Aorta (tissue), 5 donors: ENCODE measurements around the gene TMEM45B. TPM values are rescaled to one million over a fixed set of nuclear protein-coding genes. Genes with fewer than 3 reads are reported as not detected.
"Not testable (repeated sequence)": the region's sequence is repeated elsewhere in the genome, so short reads cannot be mapped to it uniquely, and the experiment has no call there.

Source experiments
- ATAC-seq: fragments of 200-7000 bp; cut with Tn5 transposase; one replicate; pipeline ENCODE4 v1.9.1; 2022; ENCODE audit warnings: moderate library complexity; ENCODE audit not compliant: low FRiP score
- DNase-seq, 2 donors: peaks; one replicate each; pipeline ENCODE4 v3.0.0-alpha.2; 2020
- H3K27ac ChIP-seq, 2 donors: one replicate each; pipeline ENCODE4 v1.5.1; 2013; ENCODE audit warnings: low read length in 2 of 2, mild to moderate bottlenecking in 2 of 2, moderate library complexity in 2 of 2, control low read depth in 1 of 2, inconsistent platforms in 1 of 2, low read depth in 1 of 2
- H3K27me3 ChIP-seq, 2 donors: one replicate each; pipeline ENCODE4 v1.6.1; 2013; ENCODE audit warnings: control low read depth in 1 of 2, low read length in 1 of 2, mild to moderate bottlenecking in 1 of 2, moderate library complexity in 1 of 2; ENCODE audit not compliant: insufficient read depth in 2 of 2, control insufficient read depth in 1 of 2
- H3K36me3 ChIP-seq, 2 donors: one replicate each; pipeline ENCODE4 v1.6.1; 2013; ENCODE audit warnings: control low read depth in 1 of 2, low read length in 1 of 2, mild to moderate bottlenecking in 1 of 2; ENCODE audit not compliant: insufficient read depth in 2 of 2, control insufficient read depth in 1 of 2
- H3K4me1 ChIP-seq, 2 donors: one replicate each; pipeline ENCODE4 v1.6.1; 2013; ENCODE audit warnings: low read length in 2 of 2, control low read depth in 1 of 2, mild to moderate bottlenecking in 1 of 2, moderate library complexity in 1 of 2; ENCODE audit not compliant: insufficient read depth in 2 of 2, control insufficient read depth in 1 of 2
- H3K4me3 ChIP-seq, 2 donors: one replicate each; pipeline ENCODE4 v1.5.1; 2013; ENCODE audit warnings: low read length in 2 of 2, control low read depth in 1 of 2, mild to moderate bottlenecking in 1 of 2
- H3K9me3 ChIP-seq: one replicate; pipeline ENCODE4 v1.6.1; 2013; ENCODE audit warnings: mild to moderate bottlenecking, low read length; ENCODE audit not compliant: control insufficient read depth
- WGBS, 2 donors: extraction: QIAGEN DNeasy Blood & Tissue Kit; methylation state at CpG; one replicate each; pipeline ENCODE4 v1.1.7; 2013; 5-methylcytosine and 5-hydroxymethylcytosine counted together
- intact Hi-C, 2 donors: fragments of 100-400 bp; cut with DNase I; formaldehyde crosslinking; loops; one replicate each; pipeline versions ENCODE4 v1.14.2 to v1.15.0; 2022
- long read RNA-seq, 2 donors: library from polyadenylated mRNA; unstranded; transcript quantifications; one replicate each; pipeline ENCODE4 v2.0.0, GENCODE V29; 2020 to 2021
- polyA plus RNA-seq, 2 donors: library from polyadenylated mRNA; stranded (reverse); fragments of 200-250 nt; gene quantifications; one replicate each; pipeline ENCODE4 v1.2.3, GENCODE V29; 2013
- total RNA-seq, 2 donors: library from RNA; stranded (reverse); fragmentation: NEBNext Ultra II Directional; extraction: Animal tissue kit (Norgen Biotek cat#: 25700); gene quantifications; one replicate each; pipeline ENCODE4 v1.2.1, GENCODE V29; 2021
- donor health status: healthy with polysubstance abuse.
- donor health status: Bipolar disorder and iron deficiency.
- donor health status: DM: no; HTN: no; CAD: no.
- donor health status: DM: no; HTN: no; CAD: no.
- donor health status: DM: yes; HTN: yes; CAD: no.

TMEM45B gene
- total RNA-seq (under 1 TPM; 0.19 to 0.72 TPM), polyA plus RNA-seq (10 to 100 TPM in 1 of 2 donors, not detected in 1; 10.0 TPM)
- long read RNA-seq, donor 1 = 0 reads
- long read RNA-seq, donor 2, partial matches to known transcripts = 0 of 1 reads
- long read RNA-seq, donor 2, other reads (novel, unspliced or antisense) = 1 of 1 reads

DNA sequence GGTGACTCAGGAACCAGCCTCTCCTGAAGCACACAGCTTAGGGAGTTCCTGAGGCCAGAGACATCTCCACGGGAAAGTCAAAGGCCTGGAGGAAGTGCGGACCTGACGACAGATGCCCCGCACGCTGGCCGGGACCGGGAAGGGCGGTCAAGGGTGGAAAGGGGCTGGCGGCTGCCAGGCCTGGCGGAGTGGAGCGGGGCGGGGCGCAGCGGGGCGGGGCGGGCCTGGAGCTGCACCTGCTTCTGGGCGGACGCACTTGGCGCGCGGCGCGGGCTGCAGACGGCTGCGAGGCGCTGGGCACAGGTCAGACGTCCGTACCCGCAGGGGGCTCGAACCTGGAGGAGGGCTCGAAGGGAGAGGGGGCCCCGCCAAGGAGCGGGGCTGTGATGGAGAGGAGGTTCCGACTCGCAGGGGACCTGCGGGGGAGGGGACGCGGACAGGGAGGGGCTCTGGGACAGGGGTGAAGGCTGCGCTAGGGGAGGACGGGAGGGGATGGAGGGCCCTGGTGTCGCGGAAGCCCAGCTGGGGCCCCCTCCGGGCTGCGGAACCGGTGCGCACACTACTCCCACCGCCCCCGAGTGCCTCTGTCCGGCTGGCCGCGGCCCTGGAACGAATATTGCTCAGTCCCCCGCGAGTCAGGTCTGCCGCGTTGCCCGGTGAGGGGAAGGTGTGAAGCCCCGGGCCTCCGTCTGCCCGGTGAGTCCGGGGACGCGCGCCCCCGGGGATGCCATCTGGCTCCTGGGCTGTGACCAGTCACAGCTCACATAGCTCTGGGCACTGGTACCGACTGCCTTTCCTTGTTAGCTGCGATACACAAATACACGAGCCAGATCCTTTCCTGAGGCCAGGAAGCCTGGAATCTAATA lies at the start of gene TMEM45B:
Gene TMEM45B, plus strand, starts transcription at position 253 of the 866 bp plus-strand sequence. CDS start 36,635 bp downstream, outside the sequence.
- H3K27me3 ChIP-seq = no peaks in the 10 kb centered on the region
- H3K4me3 ChIP-seq = no peak within 1 kb of the TSS
- ATAC-seq = no peak
- no peaks in the 10 kb centered on the region for H3K4me1 ChIP-seq
- H3K36me3 ChIP-seq = no peaks in the 10 kb centered on the region
- DNase-seq = no peak
- peaks cover 1% of the 10 kb centered on the region for H3K9me3 ChIP-seq
- no peak within 1 kb of the TSS for H3K27ac ChIP-seq
- intact Hi-C loops = no loop called here
- 1 to 2% methylated on average over 40 to 68 of the region's 68 CpGs for WGBS, 2 donors

- intact Hi-C loops = no loop called here
- no peak overlapping the region for H3K27ac ChIP-seq
- no peak for DNase-seq
- peaks cover 9% of the 10 kb centered on the region for H3K9me3 ChIP-seq
- H3K36me3 ChIP-seq = no peaks in the 10 kb centered on the region
- 13 to 14% methylated on average over 7 of the region's 7 CpGs for WGBS, 2 donors
- no peak overlapping the region for H3K4me3 ChIP-seq
- H3K27me3 ChIP-seq = no peaks in the 10 kb centered on the region
- ATAC-seq = no peak
- no peaks in the 10 kb centered on the region for H3K4me1 ChIP-seq
These were observed 48.6 kb upstream of the TMEM45B start for GRCh38 chr11:129766898-129767604.

DNA sequence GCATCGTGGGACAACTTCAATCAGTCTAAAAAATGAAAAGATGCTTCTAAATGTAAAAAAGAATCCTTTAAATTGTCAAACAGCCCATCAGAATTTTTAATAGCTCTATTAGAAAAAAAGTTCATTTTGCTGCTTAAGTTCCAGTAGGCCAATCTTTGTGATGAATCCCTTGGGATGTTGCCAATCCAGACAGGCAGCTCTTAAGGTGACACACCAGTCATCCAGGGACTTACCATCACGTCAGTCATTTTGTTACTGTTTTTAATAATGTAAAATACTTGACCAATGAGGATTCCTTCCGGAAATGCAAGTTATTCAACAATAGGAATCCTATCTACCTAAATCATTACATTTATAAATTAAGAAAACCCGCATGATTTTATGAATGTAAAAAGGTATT lies 47.8 kb upstream of the TMEM45B start:
- Histone ChIP-seq H3K27me3 (no peaks in the 10 kb centered on the region), H3K4me3 (no peak overlapping the region), H3K9me3 (peaks cover 6% of the 10 kb centered on the region), H3K27ac (no peak overlapping the region), H3K36me3 (no peaks in the 10 kb centered on the region), H3K4me1 (no peaks in the 10 kb centered on the region)
- intact Hi-C loops = no loop called here
- ATAC-seq (no peak), DNase-seq (no peak)
- WGBS, 2 donors = 64 to 67% methylated on average over 4 of the region's 4 CpGs

DNA sequence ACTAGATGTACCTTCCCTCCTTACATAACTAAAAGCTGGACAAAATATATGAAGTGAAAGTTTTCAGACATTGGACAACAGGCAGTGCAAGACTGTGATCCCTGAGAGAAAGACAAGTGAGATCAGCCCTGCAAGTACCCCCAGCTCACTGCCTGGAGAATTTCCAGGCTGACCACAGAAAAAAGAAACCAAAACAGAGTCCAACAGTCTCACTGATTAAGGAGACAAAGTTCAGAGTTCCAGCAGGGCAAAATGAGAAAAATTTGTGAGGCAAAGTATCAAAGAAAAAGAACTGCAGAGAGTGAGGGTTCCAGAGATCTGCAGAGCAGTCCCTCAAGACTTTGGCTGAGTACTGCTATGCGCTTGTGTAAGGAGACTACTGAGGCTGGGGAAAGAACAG lies 47.3 kb upstream of the TMEM45B start:
- Histone ChIP-seq H3K9me3 (peaks cover 6% of the 10 kb centered on the region), H3K27ac (no peak overlapping the region), H3K4me1 (no peaks in the 10 kb centered on the region), H3K27me3 (no peaks in the 10 kb centered on the region), H3K4me3 (no peak overlapping the region), H3K36me3 (no peaks in the 10 kb centered on the region)
- intact Hi-C loops = no loop called here
- no peak for ATAC-seq
- DNase-seq = no peak
- 60 to 65% methylated on average over 1 of the region's 1 CpG for WGBS, 2 donors

GRCh38 chr11:129769059-129769458 lies 46.6 kb upstream of the TMEM45B start:
- no peak overlapping the region for H3K4me3 ChIP-seq
- no peak overlapping the region for H3K27ac ChIP-seq
- no peaks in the 10 kb centered on the region for H3K27me3 ChIP-seq
- H3K9me3 ChIP-seq = peaks cover 5% of the 10 kb centered on the region
- H3K4me1 ChIP-seq = no peaks in the 10 kb centered on the region
- no peaks in the 10 kb centered on the region for H3K36me3 ChIP-seq
- intact Hi-C loops = no loop called here
- DNase-seq (no peak), ATAC-seq (no peak)

DNA sequence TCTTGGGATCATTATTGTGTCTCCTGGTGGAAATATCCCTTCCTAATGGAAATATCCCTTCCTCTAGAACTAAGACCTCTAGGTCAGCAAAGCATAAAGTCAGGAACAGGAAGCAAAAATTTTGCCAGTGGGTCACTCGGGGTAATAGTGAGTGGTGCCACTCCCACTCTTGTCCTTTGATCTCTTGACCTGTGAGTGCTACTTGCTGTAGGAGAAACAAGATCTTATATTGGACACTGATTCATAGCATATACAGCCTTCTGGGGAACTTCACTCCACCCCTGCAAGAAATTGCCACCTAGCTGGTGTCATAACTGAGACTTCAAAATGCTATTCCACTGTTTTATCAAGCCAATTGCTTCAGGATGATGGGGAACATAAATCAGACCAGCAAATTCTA lies 44.7 kb upstream of the TMEM45B start:
- no peaks in the 10 kb centered on the region for H3K36me3 ChIP-seq
- ATAC-seq = no peak
- H3K27ac ChIP-seq = no peak overlapping the region
- intact Hi-C loops = no loop called here
- H3K9me3 ChIP-seq = peaks cover 5% of the 10 kb centered on the region
- H3K4me3 ChIP-seq = no peak overlapping the region
- H3K27me3 ChIP-seq = no peaks in the 10 kb centered on the region
- no peaks in the 10 kb centered on the region for H3K4me1 ChIP-seq
- WGBS, 2 donors = 68 to 80% methylated on average over 1 of the region's 1 CpG
- no peak for DNase-seq

GRCh38 chr11:129771456-129771855 lies 44.2 kb upstream of the TMEM45B start:
- H3K4me3 ChIP-seq = not testable (repeated sequence)

GRCh38 chr11:129778877-129779276 lies 36.8 kb upstream of the TMEM45B start:
- no peaks in the 10 kb centered on the region for H3K4me1 ChIP-seq
- intact Hi-C loops = no loop called here
- 76 to 77% methylated on average over 5 of the region's 5 CpGs for WGBS, 2 donors
- H3K36me3 ChIP-seq = no peaks in the 10 kb centered on the region
- no peak overlapping the region for H3K4me3 ChIP-seq
- no peaks in the 10 kb centered on the region for H3K27me3 ChIP-seq
- H3K27ac ChIP-seq = no peak overlapping the region
- ATAC-seq = no peak
- H3K9me3 ChIP-seq = no peaks in the 10 kb centered on the region
- DNase-seq = no peak

More at GRCh38 chr11:129771456-129771855, 44.2 kb upstream of the TMEM45B start:
- H3K9me3 ChIP-seq, intact Hi-C loops, ATAC-seq, DNase-seq, H3K27ac ChIP-seq, H3K4me1 ChIP-seq, H3K36me3 ChIP-seq, H3K27me3 ChIP-seq: not testable (repeated sequence)
- WGBS, 2 donors = 63 to 67% methylated on average over 1 of the region's 1 CpG
